NT2/D1 (cell line): Measurements from ENCODE around the gene STARD9.

Experiments
- SUZ12 ChIP-seq: IDR thresholded peaks from 2 replicates; pipeline ENCODE4 v1.6.1; 2011; ENCODE audit not compliant: insufficient read length, insufficient read depth; ENCODE audit errors: extremely low read depth
- YY1 ChIP-seq: IDR thresholded peaks from 2 replicates; pipeline ENCODE4 v1.6.1; 2011; ENCODE audit not compliant: insufficient read length, insufficient read depth
- ZNF274 ChIP-seq: IDR thresholded peaks from 2 replicates; pipeline ENCODE4 v1.6.1; 2011; ENCODE audit warnings: mild to moderate bottlenecking, low read depth, low read length

GRCh38 chr15:42667855-42668254 lies 92.4 kb downstream of the STARD9 start:
- TF ChIP-seq SUZ12 (no peak), ZNF274 (no peak), YY1 (no peak)
